ENCODE measurements around the gene APBB2.
A peak's percentile ranks its signal among the peaks of the same experiment; 100 is the strongest.

The APBB2 gene

DNA sequence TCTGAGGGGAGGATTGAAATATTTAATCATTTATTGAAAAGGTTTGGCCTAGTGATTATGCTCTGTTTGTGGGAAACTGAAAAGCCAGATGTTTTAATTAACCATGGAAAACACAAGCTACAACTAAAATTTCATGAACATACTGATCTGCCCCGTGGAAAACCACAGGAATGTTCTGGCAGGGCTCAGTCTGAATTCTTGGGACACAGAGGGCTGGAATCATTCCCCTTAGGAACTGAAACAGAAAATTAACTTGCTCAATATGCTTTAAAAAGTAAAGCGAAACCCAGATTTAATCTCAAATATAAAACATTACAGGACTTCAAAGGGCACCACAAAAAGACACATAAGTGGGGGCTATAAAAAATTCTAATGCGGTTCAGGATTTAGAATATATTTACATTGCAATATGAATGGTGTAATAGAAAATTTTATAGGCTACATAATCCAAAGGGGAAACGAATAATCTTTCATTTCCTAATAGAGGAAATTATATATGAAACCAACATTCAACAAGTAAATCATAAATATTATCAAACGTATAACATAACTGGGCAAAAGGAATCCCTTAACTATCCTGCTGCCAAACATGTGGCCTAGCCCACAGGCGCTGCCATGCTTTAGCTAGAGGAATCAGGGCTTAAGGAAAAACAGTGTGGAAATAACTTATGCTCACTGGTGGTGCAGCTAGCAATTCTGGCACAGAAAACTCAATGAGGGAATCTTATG, 70.9 kb downstream of the APBB2 start:
- peak; percentile 93 for DNase-seq (ENCODE audit: extremely low read depth, low read depth)
- no peak for TF ChIP-seq CTCF (IDR thresholded peaks at IDR 0.05; ENCODE audit: low read depth, low read length, missing control alignments)
- H3K4me3 ChIP-seq (replicated peaks; ENCODE audit: low read depth, low read length) = no peak overlapping the region

- no peak for DNase-seq (ENCODE audit: extremely low read depth, low read depth)
These were observed 71.7 kb downstream of the APBB2 start for GRCh38 chr4:41142376-41143310.

DNA sequence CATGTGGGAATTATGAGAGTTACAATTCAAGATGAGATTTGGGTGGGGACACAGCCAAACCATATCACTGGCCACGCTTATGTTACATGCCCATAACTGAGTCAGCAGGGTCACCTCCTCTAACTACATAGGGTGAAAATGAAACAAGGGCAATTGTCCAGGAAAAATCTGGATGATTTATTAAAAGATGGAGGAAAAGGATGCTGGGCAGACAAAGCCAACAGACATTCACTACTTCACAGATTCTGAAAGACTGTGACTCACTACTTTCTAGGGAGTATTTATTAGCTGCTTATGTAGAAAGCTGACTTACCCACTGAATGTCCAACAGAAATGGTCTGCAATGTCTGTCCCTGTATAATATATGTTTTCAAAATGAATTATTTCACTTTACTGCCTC, 72.4 kb downstream of the APBB2 start:
- H3K4me3 ChIP-seq (replicated peaks; ENCODE audit: low read depth, low read length) = no peak overlapping the region
- DNase-seq (ENCODE audit: extremely low read depth, low read depth) = no peak
- no peak for TF ChIP-seq CTCF (IDR thresholded peaks at IDR 0.05; ENCODE audit: low read depth, low read length, missing control alignments)

More at GRCh38 chr4:41142376-41143310, 71.7 kb downstream of the APBB2 start:
- no peak overlapping the region for H3K4me3 ChIP-seq (replicated peaks; ENCODE audit: low read depth, low read length)
- no peak for TF ChIP-seq CTCF (IDR thresholded peaks at IDR 0.05; ENCODE audit: low read depth, low read length, missing control alignments)

- no peak for TF ChIP-seq CTCF (IDR thresholded peaks at IDR 0.05; ENCODE audit: low read depth, low read length, missing control alignments)
- H3K4me3 ChIP-seq (replicated peaks; ENCODE audit: low read depth, low read length) = no peak overlapping the region
- DNase-seq (ENCODE audit: extremely low read depth, low read depth) = no peak
These were observed 73.9 kb downstream of the APBB2 start for GRCh38 chr4:41140410-41140809.

GRCh38 chr4:41137879-41138278, 76.5 kb downstream of the APBB2 start:
- TF ChIP-seq CTCF (IDR thresholded peaks at IDR 0.05; ENCODE audit: low read depth, low read length, missing control alignments) = no peak
- H3K4me3 ChIP-seq (replicated peaks; ENCODE audit: low read depth, low read length) = no peak overlapping the region
- DNase-seq (ENCODE audit: extremely low read depth, low read depth) = no peak

- no peak for TF ChIP-seq CTCF (IDR thresholded peaks at IDR 0.05; ENCODE audit: low read depth, low read length, missing control alignments)
- no peak overlapping the region for H3K4me3 ChIP-seq (replicated peaks; ENCODE audit: low read depth, low read length)
- no peak for DNase-seq (ENCODE audit: extremely low read depth, low read depth)
These were observed 77.9 kb downstream of the APBB2 start for GRCh38 chr4:41136456-41136855.
